ENCODE data around the gene COL6A3. TPM values are rescaled to one million over a fixed set of nuclear protein-coding genes. Genes with fewer than 3 reads are reported as not detected.
A peak's percentile ranks its signal among the peaks of the same experiment; 100 is the strongest.

Gene COL6A3
- total and polyA plus RNA-seq, 7 donors, result 2.8 to 715 (median 233) TPM

GRCh38 chr2:237309011-237309410 is 105.0 kb downstream of the COL6A3 start:
- WGBS, 2 donors, result 80 to 90% methylated on average over 3 of the region's 3 CpGs
- Histone ChIP-seq H3K9me3 (no peaks in the 10 kb centered on the region), H3K36me3 (no peaks in the 10 kb centered on the region), H3K27me3 (no peaks in the 10 kb centered on the region), H3K27ac (peak overlapping the region; percentile 91 to 98 (median 95)), H3K4me3 (no peak overlapping the region), H3K4me1 (peaks cover 0 to 80% (median 56%) of the 10 kb centered on the region in 4 donors)
- peak in 2 of 4 donors; percentile 27 to 42 for TF ChIP-seq POLR2AphosphoS5 (IDR thresholded peaks at IDR 0.05)
- no peak for TF ChIP-seq POLR2A (IDR thresholded peaks at IDR 0.05)
- intact Hi-C loops (cut with DNase I), result no loop called here
- DNase-seq, result no peak

- Histone ChIP-seq H3K36me3 (no peaks in the 10 kb centered on the region), H3K4me1 (peaks cover 0 to 70% (median 50%) of the 10 kb centered on the region in 4 donors), H3K27ac (peak overlapping the region in 3 of 4 donors; percentile 91 to 98 (median 98)), H3K9me3 (no peaks in the 10 kb centered on the region), H3K4me3 (no peak overlapping the region), H3K27me3 (no peaks in the 10 kb centered on the region)
- 75 to 91% methylated on average over 7 of the region's 7 CpGs for WGBS, 2 donors
- intact Hi-C loops (cut with DNase I), result no loop called here
- no peak for DNase-seq
- TF ChIP-seq POLR2A (IDR thresholded peaks at IDR 0.05) (no peak), CTCF (IDR thresholded peaks at IDR 0.05) (no peak), POLR2AphosphoS5 (IDR thresholded peaks at IDR 0.05) (no peak), EP300 (IDR thresholded peaks at IDR 0.05) (no peak)
Observed at GRCh38 chr2:237307474-237307873, 106.5 kb downstream of the COL6A3 start.

- no peak for DNase-seq
- H3K9me3 ChIP-seq, result no peaks in the 10 kb centered on the region
- peaks cover 0 to 63% (median 50%) of the 10 kb centered on the region in 4 donors for H3K4me1 ChIP-seq
- no peak overlapping the region for H3K4me3 ChIP-seq
- no peaks in the 10 kb centered on the region for H3K27me3 ChIP-seq
- TF ChIP-seq CTCF (IDR thresholded peaks at IDR 0.05) (no peak), POLR2AphosphoS5 (IDR thresholded peaks at IDR 0.05) (no peak), POLR2A (IDR thresholded peaks at IDR 0.05) (no peak), EP300 (IDR thresholded peaks at IDR 0.05) (no peak)
- H3K27ac ChIP-seq, result peak overlapping the region in 3 of 4 donors; percentile 21 to 98 (median 91)
- intact Hi-C loops (cut with DNase I), result no loop called here
- WGBS, 2 donors, result 91 to 92% methylated on average over 3 of the region's 3 CpGs
- H3K36me3 ChIP-seq, result no peaks in the 10 kb centered on the region
Observed at GRCh38 chr2:237306787-237307170, 107.2 kb downstream of the COL6A3 start.

- H3K36me3 ChIP-seq, result no peaks in the 10 kb centered on the region
- 65 to 88% methylated on average over 7 of the region's 7 CpGs for WGBS, 2 donors
- intact Hi-C loops (cut with DNase I), result no loop called here
- no peak for DNase-seq
- no peaks in the 10 kb centered on the region for H3K27me3 ChIP-seq
- TF ChIP-seq CTCF (IDR thresholded peaks at IDR 0.05) (no peak), POLR2A (IDR thresholded peaks at IDR 0.05) (no peak), POLR2AphosphoS5 (IDR thresholded peaks at IDR 0.05) (no peak), EP300 (IDR thresholded peaks at IDR 0.05) (no peak)
- H3K27ac ChIP-seq, result peak overlapping the region in 3 of 4 donors; percentile 25 to 98 (median 91)
- H3K9me3 ChIP-seq, result no peaks in the 10 kb centered on the region
- H3K4me3 ChIP-seq, result no peak overlapping the region
- peaks cover 0 to 61% (median 48%) of the 10 kb centered on the region in 4 donors for H3K4me1 ChIP-seq
Observed at GRCh38 chr2:237306083-237306786, 107.7 kb downstream of the COL6A3 start.

GRCh38 chr2:237305579-237305978 is 108.4 kb downstream of the COL6A3 start:
- DNase-seq, result no peak
- TF ChIP-seq CTCF (IDR thresholded peaks at IDR 0.05), result no peak
- Histone ChIP-seq H3K4me3 (no peak overlapping the region), H3K27ac (peak overlapping the region in 3 of 4 donors; percentile 25 to 98 (median 91)), H3K4me1 (peaks cover 0 to 60% (median 47%) of the 10 kb centered on the region in 4 donors), H3K27me3 (no peaks in the 10 kb centered on the region), H3K9me3 (no peaks in the 10 kb centered on the region), H3K36me3 (no peaks in the 10 kb centered on the region)
- intact Hi-C loops (cut with DNase I), result no loop called here

Measured in sigmoid colon (tissue), 7 donors.